HG03378 (cell line): ENCODE data around the gene COLEC11.
"Not testable (repeated sequence)": the region's sequence is repeated elsewhere in the genome, so short reads cannot be mapped to it uniquely, and the experiment has no call there.

Experiments used
- ATAC-seq: cut with Tn5 transposase; IDR thresholded peaks from one replicate; pipeline ENCODE4 v1.9.1; 2021; ENCODE audit warnings: mild to moderate bottlenecking, moderate library complexity; ENCODE audit not compliant: unreplicated experiment

COLEC11 gene

DNA sequence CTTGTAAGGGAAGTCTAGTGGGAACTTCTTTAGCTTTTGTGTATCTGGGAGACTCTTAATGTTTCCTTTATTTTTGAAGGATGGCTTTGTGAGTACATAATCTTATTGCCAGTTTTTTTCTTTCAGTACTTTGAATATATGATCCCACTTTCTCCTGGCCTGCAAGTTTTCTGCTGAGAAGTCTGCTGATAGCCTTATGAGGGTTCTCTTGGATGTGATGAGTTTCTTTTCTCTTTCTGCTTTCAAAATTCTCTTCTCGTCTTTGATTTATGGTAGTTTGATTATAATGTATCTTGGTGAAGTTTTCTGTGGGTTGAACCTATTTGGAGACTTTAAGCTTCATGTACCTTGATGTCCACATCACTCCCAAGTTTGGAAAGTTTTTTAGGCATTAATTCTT is 28.1 kb downstream of the COLEC11 start:
- no peak for ATAC-seq

DNA sequence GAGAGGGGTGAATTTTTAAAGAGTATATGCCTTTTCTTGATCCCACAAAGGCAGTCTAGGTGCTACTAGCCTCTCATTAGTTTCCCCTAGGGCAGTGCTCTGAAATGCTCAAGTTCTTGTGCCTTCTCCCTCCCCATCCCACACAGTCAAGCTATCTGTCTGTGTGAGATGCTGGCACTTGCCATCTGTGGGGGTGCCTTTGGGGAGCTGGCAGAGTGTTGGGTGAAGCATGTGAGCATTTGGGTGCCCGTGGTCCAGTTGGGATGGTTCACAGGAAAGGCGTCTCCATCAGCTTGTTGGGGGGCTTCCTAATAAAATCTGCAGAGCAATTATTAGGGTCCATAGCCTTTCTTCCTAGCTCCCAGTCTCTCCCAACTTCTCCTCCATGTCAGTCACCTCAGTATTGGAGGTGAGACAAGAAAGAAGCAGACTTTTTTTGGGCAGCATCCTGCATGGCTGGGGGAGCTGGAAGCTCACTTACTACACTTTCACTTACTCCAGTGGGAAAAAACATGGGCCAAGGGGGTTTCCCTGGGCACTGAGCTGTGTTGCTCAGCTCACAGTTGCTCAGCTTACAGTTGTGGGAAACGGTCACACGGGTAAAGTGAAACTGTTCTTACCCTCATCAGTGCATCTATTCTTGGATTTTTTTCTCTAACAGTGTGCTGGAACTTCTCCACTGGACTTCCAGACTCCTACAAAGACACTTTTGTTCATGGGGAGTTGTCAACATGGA is 29.3 kb downstream of the COLEC11 start:
- ATAC-seq: no peak

- no peak for ATAC-seq
Measured at GRCh38 chr2:3625186-3625585, 30.3 kb downstream of the COLEC11 start.

- ATAC-seq: no peak
Measured at GRCh38 chr2:3626118-3626811, 31.4 kb downstream of the COLEC11 start.

DNA sequence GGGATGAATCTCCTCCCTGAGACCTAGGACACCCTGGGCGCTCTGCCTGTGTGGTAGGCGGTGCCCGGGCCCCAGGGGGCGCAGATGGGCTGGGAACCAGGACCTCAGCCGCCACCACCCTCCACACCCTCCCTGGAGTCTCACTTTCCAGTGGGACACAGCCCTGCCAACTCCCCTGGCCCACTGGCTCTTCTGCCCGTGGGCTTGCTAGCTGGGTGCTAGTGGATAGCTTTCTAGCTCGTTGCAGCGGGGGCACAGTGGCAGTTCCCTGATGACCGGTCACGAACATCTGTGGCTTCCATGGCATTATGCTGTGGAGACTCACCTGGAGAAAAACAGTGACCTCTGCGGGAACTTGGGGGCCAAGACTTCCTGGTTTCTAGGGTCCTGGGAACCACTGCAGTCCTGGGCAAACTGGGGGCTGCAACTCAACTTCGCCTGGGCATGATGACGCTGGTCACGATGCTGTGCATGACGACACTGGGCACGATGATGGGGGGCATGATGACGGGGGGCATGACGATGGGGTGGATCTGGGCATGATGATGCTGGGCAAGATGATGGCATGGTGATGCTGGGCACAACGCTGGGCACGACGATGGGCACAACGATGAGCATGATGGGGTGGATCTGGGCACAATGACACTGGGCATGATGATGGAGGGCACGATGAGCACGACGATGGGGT is 32.0 kb downstream of the COLEC11 start:
- no peak for ATAC-seq

DNA sequence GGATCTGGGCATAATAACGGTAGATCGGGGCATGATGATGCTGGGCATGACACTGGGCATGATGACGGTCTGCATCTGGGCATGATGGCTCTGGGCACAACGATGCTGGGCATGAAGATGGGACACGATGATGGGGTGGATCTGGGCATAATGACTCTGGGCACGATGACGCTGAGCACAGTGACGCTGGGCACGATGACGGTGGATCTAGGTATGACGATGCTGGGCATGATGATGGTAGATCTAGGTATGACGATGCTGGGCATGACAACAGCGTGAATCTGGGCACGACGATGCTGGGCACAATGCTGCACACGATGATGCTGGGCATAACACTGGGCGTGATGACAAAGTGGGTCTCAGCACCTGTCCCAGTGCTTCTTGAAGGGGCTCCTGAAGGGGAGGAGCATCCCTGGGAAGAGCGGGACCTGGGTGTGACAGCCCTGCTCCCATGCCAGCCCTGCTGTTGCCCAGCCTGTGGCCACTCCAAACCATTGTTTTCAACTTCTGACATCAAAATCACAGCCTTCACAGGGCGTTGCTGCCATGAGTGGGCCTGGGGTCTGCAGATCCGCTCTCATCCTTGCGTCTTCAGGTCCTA is 32.7 kb downstream of the COLEC11 start:
- no peak for ATAC-seq

- ATAC-seq: no peak
Measured at GRCh38 chr2:3628241-3628679, 33.3 kb downstream of the COLEC11 start.

DNA sequence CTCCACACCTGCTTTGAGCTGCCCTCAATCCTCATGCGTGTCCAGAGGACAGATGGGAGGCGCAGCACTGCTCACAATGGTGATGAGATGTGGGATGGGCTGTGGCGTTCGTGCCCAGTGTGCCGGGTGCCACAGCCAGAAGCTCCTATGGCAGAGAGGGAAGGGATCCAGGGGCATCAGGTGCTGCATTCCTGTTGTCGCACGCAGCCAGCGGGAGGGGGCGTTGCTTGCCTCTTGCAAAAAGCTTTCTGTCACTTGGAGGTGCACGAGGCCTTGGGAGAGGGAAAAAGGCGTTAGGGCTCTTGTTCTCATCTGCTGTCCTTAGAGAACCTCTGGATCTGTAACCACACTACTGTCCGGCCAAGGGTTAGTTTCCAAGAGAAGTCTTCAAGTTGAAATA is 33.9 kb downstream of the COLEC11 start:
- no peak for ATAC-seq

DNA sequence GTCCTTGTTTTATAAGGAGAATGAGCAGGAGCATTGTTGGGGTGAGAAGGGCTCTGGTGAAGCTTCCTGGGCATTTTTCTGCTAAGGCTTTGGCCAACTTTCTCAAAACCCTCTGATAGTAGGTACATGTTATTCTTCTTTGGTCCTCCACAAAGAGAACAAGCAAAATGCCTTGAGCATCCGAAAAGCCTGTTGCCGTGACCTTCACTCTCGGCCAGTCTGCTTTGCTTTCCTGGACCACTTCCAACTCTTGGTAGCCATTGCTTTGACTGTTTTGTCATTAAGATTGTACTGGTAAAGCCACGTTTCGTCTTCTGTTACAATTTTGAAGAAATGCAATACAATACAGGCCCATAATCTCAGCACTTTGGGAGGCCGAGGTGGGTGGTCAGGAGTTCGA is 35.7 kb downstream of the COLEC11 start:
- no peak for ATAC-seq

GRCh38 chr2:3631161-3631850 is 36.4 kb downstream of the COLEC11 start:
- no peak for ATAC-seq

GRCh38 chr2:3631851-3632659 is 37.1 kb downstream of the COLEC11 start:
- ATAC-seq: no peak

GRCh38 chr2:3633089-3633981 is 38.4 kb downstream of the COLEC11 start:
- no peak for ATAC-seq

GRCh38 chr2:3633982-3634595 is 39.2 kb downstream of the COLEC11 start:
- ATAC-seq: no peak

DNA sequence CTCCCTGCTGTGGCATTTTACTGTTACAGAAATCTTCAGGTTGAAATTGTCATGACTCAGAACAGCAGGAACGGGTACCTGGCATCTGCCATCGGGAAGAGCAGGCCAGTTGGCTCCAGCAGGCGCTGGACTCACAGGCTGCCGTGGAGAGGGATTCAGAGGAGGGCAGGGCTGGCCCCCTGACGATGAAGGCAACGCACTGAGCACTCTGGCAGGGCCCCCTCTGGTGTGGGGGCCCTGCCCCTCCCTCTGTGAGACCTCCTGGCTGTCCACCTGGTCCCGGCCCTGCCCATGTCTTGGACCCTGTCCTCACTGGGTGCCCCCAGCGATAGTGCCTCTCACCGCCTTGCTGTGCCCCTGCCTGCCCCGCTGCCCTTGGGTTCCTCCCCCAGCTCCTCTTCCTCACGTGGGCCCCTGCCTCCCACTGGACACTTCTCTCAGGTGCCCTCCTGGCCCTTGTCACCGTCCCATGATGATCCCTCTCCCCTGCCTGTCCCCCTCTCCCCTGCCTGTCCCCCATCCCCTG is 39.7 kb downstream of the COLEC11 start:
- ATAC-seq: no peak

DNA sequence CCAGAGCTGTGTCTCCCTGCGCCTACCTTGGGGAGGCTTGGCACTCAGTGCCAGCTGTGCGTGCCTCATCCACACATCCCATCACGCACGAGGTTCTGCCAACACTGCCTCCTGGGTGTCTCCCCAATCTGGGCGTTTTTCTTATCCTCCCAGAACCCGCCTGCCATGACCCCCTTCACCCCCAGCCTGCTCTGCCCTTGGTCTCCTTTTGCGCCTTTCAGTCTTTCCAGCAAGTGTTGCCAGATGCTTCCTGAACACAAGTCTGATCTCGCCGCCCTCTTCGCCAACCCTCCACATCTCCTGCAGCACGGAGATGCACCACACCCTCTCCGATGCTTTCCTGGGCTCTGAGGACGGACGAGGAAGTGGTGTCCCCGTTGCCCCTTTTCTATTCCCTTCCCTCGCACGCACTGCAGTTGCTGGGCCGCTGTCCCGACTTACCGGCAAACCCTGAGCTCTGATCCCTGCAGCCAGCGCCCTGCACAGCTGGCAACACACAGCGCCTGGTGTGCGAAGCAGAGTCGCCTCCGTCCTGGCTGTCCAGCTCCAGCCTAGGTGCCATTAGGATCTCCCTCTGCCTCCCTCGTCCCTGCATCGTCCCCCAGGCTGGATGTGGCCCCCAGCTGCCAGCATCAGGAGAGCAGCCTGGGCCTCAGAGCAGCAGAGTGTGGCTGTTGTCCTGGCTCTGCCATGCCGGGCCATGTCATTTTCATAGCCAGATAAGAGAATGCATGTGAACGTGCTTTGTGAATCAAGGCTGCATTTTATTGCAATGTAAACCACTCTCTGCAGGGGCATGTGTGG is 40.5 kb downstream of the COLEC11 start:
- no peak for ATAC-seq

DNA sequence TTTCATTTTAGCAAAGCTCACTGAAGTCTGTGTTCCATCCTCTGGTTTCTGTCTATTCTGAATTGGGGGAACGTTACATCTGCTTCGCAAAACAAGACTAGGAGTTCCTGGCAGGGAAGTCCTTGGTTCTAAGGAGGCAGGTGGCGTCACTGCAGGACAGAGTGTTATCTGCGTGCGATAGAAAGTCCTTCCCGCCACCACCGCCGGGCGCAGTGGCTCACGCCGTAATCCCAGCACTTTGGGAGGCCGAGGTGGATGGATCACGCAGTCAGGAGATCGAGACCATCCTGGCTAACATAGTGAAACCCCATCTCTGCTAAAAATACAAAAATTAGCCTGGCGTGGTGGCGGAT is 41.0 kb downstream of the COLEC11 start:
- not testable (repeated sequence) for ATAC-seq

GRCh38 chr2:3636586-3637310 is 41.8 kb downstream of the COLEC11 start:
- ATAC-seq: no peak
